Sigmoid colon (tissue), 7 donors: ENCODE results near the gene ZXDC. TPM values are rescaled to one million over a fixed set of nuclear protein-coding genes. Genes with fewer than 3 reads are reported as not detected.

Experiments used
- DNase-seq: peaks from one replicate; pipeline ENCODE4 v3.0.0-alpha.2; 2019
- H3K27ac ChIP-seq, 4 donors: fragments of 200-600 bp; sonication (generic); one replicate each; pipeline ENCODE4 v1.5.1; 2016 to 2019; ENCODE audit warnings: mild to moderate bottlenecking in 1 of 4
- H3K27me3 ChIP-seq, 3 donors: fragments of 200-600 bp; sonication (generic); one replicate each; pipeline ENCODE4 v1.5.1; 2019; ENCODE audit warnings: mild to moderate bottlenecking in 1 of 3
- H3K36me3 ChIP-seq, 4 donors: fragments of 200-600 bp; sonication (generic); one replicate each; pipeline ENCODE4 v1.5.1; 2016 to 2019
- H3K4me1 ChIP-seq, 4 donors: fragments of 200-600 bp; sonication (generic); one replicate each; pipeline ENCODE4 v1.5.1; 2017 to 2019
- H3K4me3 ChIP-seq, 4 donors: fragments of 200-600 bp; sonication (generic); one replicate each; pipeline ENCODE4 v1.5.1; 2017 to 2019; ENCODE audit warnings: mild to moderate bottlenecking in 2 of 4, moderate library complexity in 1 of 4
- H3K9me3 ChIP-seq, 4 donors: fragments of 200-600 bp in 3 of 4; sonication (generic) in 3 of 4; one replicate each; pipeline versions ENCODE4 v1.5.1 to v1.6.1; 2013 to 2019
- CTCF ChIP-seq, 4 experiments: fragments of 450-650 bp in 3 of 4; fragments of 200-600 bp in 1 of 4; IDR thresholded peaks; one replicate each; pipeline ENCODE4 v1.5.1; 2016 to 2019; ENCODE audit warnings: antibody characterized with exemption in 4 of 4, mild to moderate bottlenecking in 3 of 4, moderate library complexity in 2 of 4
- EP300 ChIP-seq, 4 donors: sonication (generic); formaldehyde crosslinking; IDR thresholded peaks; one replicate each; pipeline ENCODE4 v1.6.1; 2017; ENCODE audit warnings: antibody characterized with exemption in 4 of 4
- POLR2A ChIP-seq, 2 donors: fragments of 450-650 bp; IDR thresholded peaks; one replicate each; pipeline ENCODE4 v1.6.1; 2016; ENCODE audit warnings: antibody characterized with exemption in 2 of 2, mild to moderate bottlenecking in 2 of 2, moderate library complexity in 2 of 2
- POLR2AphosphoS5 ChIP-seq, 4 donors: sonication (generic); formaldehyde crosslinking; IDR thresholded peaks; one replicate each; pipeline ENCODE4 v1.6.1; 2017; ENCODE audit warnings: antibody characterized with exemption in 4 of 4
- WGBS, 2 donors: extraction: QIAGEN DNeasy Blood & Tissue Kit; methylation state at CpG; one replicate each; pipeline ENCODE4 v1.1.7; 2013; 5-methylcytosine and 5-hydroxymethylcytosine counted together
- intact Hi-C: fragments of 100-400 bp; cut with DNase I; formaldehyde crosslinking; loops from one replicate; pipeline ENCODE4 v1.15.1; 2023
- polyA plus RNA-seq, 3 donors: library from polyadenylated mRNA; stranded (reverse); fragments of 200-250 nt; gene quantifications; one replicate each; pipeline ENCODE4 v1.2.3, GENCODE V29; 2013
- total RNA-seq, 4 donors: library from RNA; depleted of rRNA; stranded (reverse); fragments of >200 nt; gene quantifications; one replicate each; pipeline ENCODE4 v1.1.0, GENCODE V29; 2016
- donor health status: healthy with polysubstance abuse.
- donor health status: Bipolar disorder and iron deficiency.
- donor health status: healthy.

The ZXDC gene
- total and polyA plus RNA-seq, 7 donors: 5.5 to 33.8 (median 26.4) TPM

GRCh38 chr3:126503701-126504100, 28.0 kb upstream of the ZXDC start:
- Histone ChIP-seq H3K27me3 (peaks cover 0 to 11% (median 0%) of the 10 kb centered on the region in 3 donors), H3K36me3 (no peaks in the 10 kb centered on the region), H3K4me3 (no peak overlapping the region), H3K27ac (no peak overlapping the region), H3K9me3 (no peaks in the 10 kb centered on the region), H3K4me1 (no peaks in the 10 kb centered on the region)
- no peak for TF ChIP-seq CTCF (IDR thresholded peaks at IDR 0.05)
- no peak for DNase-seq
- WGBS, 2 donors: 88 to 91% methylated on average over 10 of the region's 10 CpGs
- intact Hi-C loops: no loop called here

- Histone ChIP-seq H3K27ac (no peak overlapping the region), H3K4me1 (no peaks in the 10 kb centered on the region), H3K9me3 (no peaks in the 10 kb centered on the region), H3K36me3 (no peaks in the 10 kb centered on the region), H3K27me3 (peaks cover 0 to 11% (median 0%) of the 10 kb centered on the region in 3 donors), H3K4me3 (no peak overlapping the region)
- no peak for TF ChIP-seq EP300 (IDR thresholded peaks at IDR 0.05)
- no peak for TF ChIP-seq POLR2AphosphoS5 (IDR thresholded peaks at IDR 0.05)
- TF ChIP-seq CTCF (IDR thresholded peaks at IDR 0.05): no peak
- TF ChIP-seq POLR2A (IDR thresholded peaks at IDR 0.05): no peak
- DNase-seq: no peak
- intact Hi-C loops: no loop called here
- WGBS, 2 donors: 89 to 90% methylated on average over 1 of the region's 1 CpG
Measured at GRCh38 chr3:126502656-126503055, 27.0 kb upstream of the ZXDC start.

- DNase-seq: no peak
- intact Hi-C loops: no loop called here
- Histone ChIP-seq H3K27me3 (peaks cover 0 to 11% (median 0%) of the 10 kb centered on the region in 3 donors), H3K9me3 (no peaks in the 10 kb centered on the region), H3K27ac (no peak overlapping the region), H3K36me3 (no peaks in the 10 kb centered on the region), H3K4me3 (no peak overlapping the region), H3K4me1 (no peaks in the 10 kb centered on the region)
- no peak for TF ChIP-seq POLR2AphosphoS5 (IDR thresholded peaks at IDR 0.05)
- no peak for TF ChIP-seq EP300 (IDR thresholded peaks at IDR 0.05)
- TF ChIP-seq CTCF (IDR thresholded peaks at IDR 0.05): no peak
- TF ChIP-seq POLR2A (IDR thresholded peaks at IDR 0.05): no peak
- 59 to 71% methylated on average over 7 of the region's 7 CpGs for WGBS, 2 donors
Measured at GRCh38 chr3:126501736-126502135, 26.0 kb upstream of the ZXDC start.

- Histone ChIP-seq H3K27ac (no peak overlapping the region), H3K36me3 (no peaks in the 10 kb centered on the region), H3K4me3 (no peak overlapping the region), H3K9me3 (no peaks in the 10 kb centered on the region), H3K27me3 (peaks cover 0 to 11% (median 0%) of the 10 kb centered on the region in 3 donors), H3K4me1 (no peaks in the 10 kb centered on the region)
- intact Hi-C loops: no loop called here
- TF ChIP-seq EP300 (IDR thresholded peaks at IDR 0.05) (no peak), CTCF (IDR thresholded peaks at IDR 0.05) (no peak), POLR2AphosphoS5 (IDR thresholded peaks at IDR 0.05) (no peak), POLR2A (IDR thresholded peaks at IDR 0.05) (no peak)
- 71 to 78% methylated on average over 5 of the region's 5 CpGs for WGBS, 2 donors
- no peak for DNase-seq
Measured at GRCh38 chr3:126501054-126501453, 25.4 kb upstream of the ZXDC start.

- H3K4me3 ChIP-seq: no peak overlapping the region
- no peaks in the 10 kb centered on the region for H3K4me1 ChIP-seq
- no peak overlapping the region for H3K27ac ChIP-seq
- DNase-seq: no peak
- no peaks in the 10 kb centered on the region for H3K36me3 ChIP-seq
- H3K9me3 ChIP-seq: no peaks in the 10 kb centered on the region
- intact Hi-C loops: no loop called here
- WGBS, 2 donors: 89 to 91% methylated on average over 7 of the region's 7 CpGs
- no peak for TF ChIP-seq POLR2AphosphoS5 (IDR thresholded peaks at IDR 0.05)
- no peak for TF ChIP-seq POLR2A (IDR thresholded peaks at IDR 0.05)
- no peak for TF ChIP-seq EP300 (IDR thresholded peaks at IDR 0.05)
- TF ChIP-seq CTCF (IDR thresholded peaks at IDR 0.05): no peak
- peaks cover 0 to 7% (median 0%) of the 10 kb centered on the region in 3 donors for H3K27me3 ChIP-seq
Measured at GRCh38 chr3:126500016-126500415, 24.3 kb upstream of the ZXDC start.
